IMR-90 (cell line): ENCODE data around the gene PTPRC. TPM values are rescaled to one million over a fixed set of nuclear protein-coding genes. Genes with fewer than 3 reads are reported as not detected.
A peak's percentile ranks its signal among the peaks of the same experiment; 100 is the strongest.

Experiments used
- ATAC-seq: fragments of 200-7000 bp; cut with Tn5 transposase; 2 replicates; pipeline ENCODE4 v1.9.1; 2020; ENCODE audit warnings: low read depth, mild to moderate bottlenecking, moderate library complexity
- BruUV-seq: library from RNA; stranded (reverse); fragments of 400-500 nt; replicated peaks from 2 replicates; lab custom pipeline; 2021; lab: Mats Ljungman, UMichigan
- CTCF ChIA-PET: fragments of 300-600 bp; formaldehyde crosslinking; extraction: SDS; loops from one replicate; lab custom pipeline; 2021; ENCODE audit warnings: antibody characterized with exemption; lab: Yijun Ruan, JAX
- POLR2A ChIA-PET: fragments of 300-600 bp; sonication (Branson Sonifier 250); formaldehyde crosslinking; loops from one replicate; lab custom pipeline; 2022; ENCODE audit warnings: antibody characterized with exemption; ENCODE audit not compliant: unreplicated experiment; lab: Charles Lee
- DNase-seq: peaks from one replicate; pipeline ENCODE4 v3.0.0; 2013
- H2AFZ ChIP-seq: replicated peaks from 2 replicates; pipeline ENCODE3; 2013; ENCODE audit warnings: low read length, mild to moderate bottlenecking; ENCODE audit not compliant: poor library complexity
- H2AK5ac ChIP-seq: 2 replicates; pipeline ENCODE4 v1.6.1; 2013; ENCODE audit warnings: low read depth, low read length, inconsistent platforms
- H2AK9ac ChIP-seq: replicated peaks from 2 replicates; pipeline ENCODE3; 2013; ENCODE audit warnings: mild to moderate bottlenecking, low read depth, low read length, moderate library complexity; ENCODE audit not compliant: poor library complexity
- H2BK120ac ChIP-seq: 2 replicates; pipeline ENCODE4 v1.6.1; 2013; ENCODE audit warnings: low read depth, low read length, inconsistent platforms
- H2BK15ac ChIP-seq: 3 replicates; pipeline ENCODE4 v1.6.1; 2013; ENCODE audit warnings: low read depth, low read length, inconsistent platforms
- H2BK20ac ChIP-seq: 2 replicates; pipeline ENCODE4 v1.6.1; 2013; ENCODE audit warnings: low read depth, mild to moderate bottlenecking, inconsistent platforms, low read length, moderate library complexity
- H2BK5ac ChIP-seq: 2 replicates; pipeline ENCODE4 v1.6.1; 2013; ENCODE audit warnings: mild to moderate bottlenecking, low read depth, low read length, inconsistent platforms; ENCODE audit not compliant: poor library complexity, severe bottlenecking
- H3K14ac ChIP-seq: replicated peaks from 2 replicates; pipeline ENCODE4 v1.6.1; 2013; ENCODE audit warnings: low read depth, low read length, inconsistent platforms
- H3K18ac ChIP-seq: 2 replicates; pipeline ENCODE4 v1.6.1; 2013; ENCODE audit warnings: low read depth, low read length, control low read depth
- H3K23ac ChIP-seq: 2 replicates; pipeline ENCODE4 v1.6.1; 2013; ENCODE audit warnings: low read depth, low read length, inconsistent platforms
- H3K27ac ChIP-seq: 2 replicates; pipeline ENCODE4 v1.5.1; 2013; ENCODE audit warnings: mild to moderate bottlenecking, control low read depth, low read length; ENCODE audit not compliant: insufficient read depth
- H3K27me3 ChIP-seq: 2 replicates; pipeline ENCODE4 v1.6.1; 2013; ENCODE audit warnings: low read length; ENCODE audit not compliant: control insufficient read depth, insufficient read depth
- H3K36me3 ChIP-seq: 2 replicates; pipeline ENCODE4 v1.6.1; 2013; ENCODE audit warnings: low read length, mixed read lengths; ENCODE audit not compliant: control insufficient read depth, insufficient read depth
- H3K4ac ChIP-seq: 2 replicates; pipeline ENCODE4 v1.6.1; 2013; ENCODE audit warnings: low read depth, low read length, inconsistent platforms
- H3K4me1 ChIP-seq: 2 replicates; pipeline ENCODE4 v1.6.1; 2013; ENCODE audit warnings: low read length, mixed read lengths; ENCODE audit not compliant: control insufficient read depth, insufficient read depth
- H3K4me2 ChIP-seq: 2 replicates; pipeline ENCODE4 v1.6.1; 2013; ENCODE audit warnings: low read depth, mild to moderate bottlenecking, control low read depth, low read length, moderate library complexity
- H3K4me3 ChIP-seq: 2 replicates; pipeline ENCODE4 v1.5.1; 2013; ENCODE audit warnings: low read depth, mild to moderate bottlenecking, control low read depth, low read length, moderate library complexity; ENCODE audit not compliant: insufficient read depth
- H3K56ac ChIP-seq: 2 replicates; pipeline ENCODE4 v1.6.1; 2013; ENCODE audit warnings: low read length, inconsistent platforms; ENCODE audit not compliant: insufficient read depth; ENCODE audit errors: extremely low read depth
- H3K79me1 ChIP-seq, 2 experiments: 2 replicates each; pipeline ENCODE4 v1.6.1; 2013; ENCODE audit warnings: low read length in 2 of 2, inconsistent platforms in 1 of 2, low read depth in 1 of 2
- H3K9ac ChIP-seq: 2 replicates; pipeline ENCODE4 v1.6.1; 2013; ENCODE audit warnings: low read depth, low read length, control low read depth
- H3K9me1 ChIP-seq: 2 replicates; pipeline ENCODE4 v1.6.1; 2013; ENCODE audit warnings: low read length, inconsistent platforms; ENCODE audit not compliant: insufficient read depth
- H3K9me3 ChIP-seq: 2 replicates; pipeline ENCODE4 v1.6.1; 2013; ENCODE audit warnings: low read length; ENCODE audit not compliant: control insufficient read depth, insufficient read depth
- H4K20me1 ChIP-seq: 2 replicates; pipeline ENCODE4 v1.6.1; 2013; ENCODE audit warnings: low read length, inconsistent platforms; ENCODE audit not compliant: insufficient read depth
- H4K5ac ChIP-seq: 2 replicates; pipeline ENCODE4 v1.6.1; 2013; ENCODE audit warnings: mild to moderate bottlenecking, low read depth, low read length, control low read depth
- H4K8ac ChIP-seq, 2 experiments: 2 replicates each; pipeline ENCODE4 v1.6.1; 2013; ENCODE audit warnings: low read depth in 2 of 2, low read length in 2 of 2, control low read depth in 1 of 2, inconsistent platforms in 1 of 2
- H4K91ac ChIP-seq: 2 replicates; pipeline ENCODE4 v1.6.1; 2013; ENCODE audit warnings: low read depth, low read length, inconsistent platforms; ENCODE audit not compliant: insufficient read depth
- CEBPB ChIP-seq: IDR thresholded peaks from 2 replicates; pipeline ENCODE4 v1.6.1; 2012; ENCODE audit warnings: low read depth, low read length, improper control_type of control experiment
- MAFK ChIP-seq: IDR thresholded peaks from 2 replicates; pipeline ENCODE4 v1.6.1; 2012; ENCODE audit warnings: low read depth, low read length, improper control_type of control experiment
- MAZ ChIP-seq: IDR thresholded peaks from 2 replicates; pipeline ENCODE4 v1.6.1; 2012; ENCODE audit warnings: low read depth, mild to moderate bottlenecking, low read length, improper control_type of control experiment, moderate library complexity, borderline replicate concordance
- WGBS, 2 experiments: methylation state at CpG; one replicate each; pipeline versions ENCODE4 v1.1.5 to v1.1.7; 2013; ENCODE audit warnings: missing lambda C conversion rate in 2 of 2; ENCODE audit not compliant: insufficient read length in 1 of 2; ENCODE audit errors: extremely low coverage in 2 of 2; 5-methylcytosine and 5-hydroxymethylcytosine counted together
- dilution Hi-C: fragments of 300-500 bp; cut with HindIII; formaldehyde crosslinking; loops from one replicate; pipeline ENCODE4 v1.14.3; 2018; ENCODE audit warnings: low sequenced_read_pairs; ENCODE audit not compliant: unreplicated experiment
- in situ Hi-C: fragments of 300-500 bp; cut with MboI; formaldehyde crosslinking; loops from 3 replicates; pipeline ENCODE4 v1.14.3; 2019; ENCODE audit warnings: low sequenced_read_pairs, inconsistent platforms, mixed read lengths
- intact Hi-C: fragments of 100-400 bp; cut with micrococcal nuclease; formaldehyde crosslinking; loops from 2 replicates; pipeline ENCODE4 v1.10.0; 2022
- polyA plus RNA-seq, 3 experiments: library from polyadenylated mRNA; depleted of rRNA; stranded (reverse); fragments of >200 nt; gene quantifications; 2 replicates each; pipeline ENCODE4 v1.2.3, GENCODE V29; 2012; ENCODE audit warnings: low replicate concordance in 1 of 3
- total RNA-seq: library from RNA; depleted of rRNA; stranded (reverse); fragments of >200 nt; gene quantifications from 2 replicates; pipeline ENCODE4 v1.2.3, GENCODE V29; 2012

The PTPRC gene
- total and polyA plus RNA-seq, 2 of the 4 experiments (the other 2 are of a cell fraction) = not detected

DNA sequence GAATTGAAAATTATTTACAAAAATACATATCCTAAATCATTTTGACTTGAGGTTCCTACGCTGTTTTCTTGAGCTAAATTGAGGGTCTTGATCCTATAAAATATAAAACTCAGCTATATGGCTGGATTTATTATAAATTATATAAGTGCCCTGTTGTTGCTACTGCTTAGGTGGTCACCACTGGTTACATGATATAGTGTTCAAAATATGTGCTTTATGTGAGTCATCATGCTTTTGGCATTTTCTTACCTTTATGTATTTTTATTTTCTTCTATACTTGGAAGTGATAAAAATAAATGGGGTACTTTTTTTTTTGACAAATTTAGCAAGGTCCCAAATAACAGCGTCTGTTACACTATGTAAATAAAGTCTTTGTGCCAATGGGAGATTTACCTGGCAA lies 31.1 kb upstream of the PTPRC start:
- no peak overlapping the region for H3K27ac ChIP-seq
- H4K91ac ChIP-seq = no peak overlapping the region
- POLR2A ChIA-PET = no interaction called here
- no peaks in the 10 kb centered on the region for H3K36me3 ChIP-seq
- no peaks in the 10 kb centered on the region for H3K9me3 ChIP-seq
- H3K56ac ChIP-seq = no peak overlapping the region
- no peak overlapping the region for H2AK5ac ChIP-seq
- DNase-seq (peak; percentile 10), ATAC-seq (no peak)
- WGBS, 2 experiments = no CpG with 5 or more reads among the region's 2 CpGs
- H3K4me2 ChIP-seq = no peak overlapping the region
- H2BK15ac ChIP-seq = no peak overlapping the region
- H3K9ac ChIP-seq = no peak overlapping the region
- intact Hi-C loops (no loop called here), dilution Hi-C loops (no loop called here), in situ Hi-C loops (no loop called here)
- no peak overlapping the region for H3K4ac ChIP-seq
- no peak overlapping the region for H2BK5ac ChIP-seq
- H4K20me1 ChIP-seq = no peaks in the 10 kb centered on the region
- no peaks in the 10 kb centered on the region for H3K79me1 ChIP-seq
- no peak overlapping the region for H2BK20ac ChIP-seq
- no peaks in the 10 kb centered on the region; the same call in 1 of the 2 replicates for H3K4me1 ChIP-seq
- no peak overlapping the region for H3K4me3 ChIP-seq
- no peak overlapping the region for H2AK9ac ChIP-seq
- H3K27me3 ChIP-seq = no peaks in the 10 kb centered on the region
- H2AFZ ChIP-seq = no peak overlapping the region
- no peak overlapping the region for H4K8ac ChIP-seq
- no peak overlapping the region for H3K23ac ChIP-seq
- BruUV-seq = no TSS peak
- H3K18ac ChIP-seq = no peak overlapping the region
- no peak overlapping the region for H3K14ac ChIP-seq
- no peak overlapping the region for H4K5ac ChIP-seq
- CTCF ChIA-PET = interaction anchor here (0.6 kb wide), 2 partner anchors 13 to 79 kb away, joined by 3 to 6 read pairs; no protein-coding TSS in a partner anchor
- H3K9me1 ChIP-seq = no peaks in the 10 kb centered on the region
- H2BK120ac ChIP-seq = no peak overlapping the region
- no peak for TF ChIP-seq CEBPB
- TF ChIP-seq MAZ = no peak
- no peak for TF ChIP-seq MAFK
